GM10847 (cell line): Measurements from ENCODE around the gene GABBR2.

ENCODE experiments used
- POLR2A ChIP-seq: IDR thresholded peaks from 2 replicates; pipeline ENCODE4 v1.6.1; 2011; ENCODE audit not compliant: insufficient read length; ENCODE audit errors: extremely low read depth

GABBR2 gene

DNA sequence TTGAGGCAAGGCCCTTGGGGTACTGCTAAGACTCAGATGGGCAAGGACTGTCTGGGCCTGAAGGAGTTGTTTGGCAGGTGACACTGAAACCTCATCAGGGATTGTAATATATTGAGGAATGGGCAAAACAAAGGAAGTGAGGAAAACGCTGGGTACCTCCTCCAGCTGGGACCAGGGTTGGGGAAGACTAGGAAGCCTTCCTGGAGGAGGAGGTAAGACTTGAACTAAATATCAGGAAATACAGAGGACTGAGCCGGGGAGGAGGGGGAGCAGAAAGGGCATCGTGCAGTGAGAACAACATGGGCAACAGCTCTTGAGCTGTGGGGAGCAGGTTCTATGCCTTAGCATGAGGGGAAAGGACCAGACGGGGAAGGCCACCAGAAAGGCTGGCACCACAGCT, 144.0 kb downstream of the GABBR2 start:
- no peak for TF ChIP-seq POLR2A

DNA sequence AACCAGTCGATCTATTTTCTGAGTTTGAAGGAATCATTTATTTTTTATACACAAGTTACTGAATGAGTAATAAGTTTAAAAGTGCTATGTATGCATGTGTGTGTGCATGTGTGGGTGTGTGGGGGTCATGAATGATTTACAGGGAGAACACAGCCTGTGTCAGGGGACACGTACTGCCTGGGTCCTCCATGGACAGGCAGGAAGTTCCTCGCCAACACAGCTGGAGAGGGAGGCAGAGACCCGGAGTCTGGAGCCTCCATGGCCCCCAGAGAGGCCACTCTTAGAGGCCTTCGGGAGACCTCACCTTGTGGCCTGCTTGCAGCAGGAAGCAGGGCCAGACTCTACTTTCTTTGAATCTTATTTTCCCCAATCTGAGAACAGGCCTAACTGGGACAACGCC, 144.7 kb downstream of the GABBR2 start:
- no peak for TF ChIP-seq POLR2A

DNA sequence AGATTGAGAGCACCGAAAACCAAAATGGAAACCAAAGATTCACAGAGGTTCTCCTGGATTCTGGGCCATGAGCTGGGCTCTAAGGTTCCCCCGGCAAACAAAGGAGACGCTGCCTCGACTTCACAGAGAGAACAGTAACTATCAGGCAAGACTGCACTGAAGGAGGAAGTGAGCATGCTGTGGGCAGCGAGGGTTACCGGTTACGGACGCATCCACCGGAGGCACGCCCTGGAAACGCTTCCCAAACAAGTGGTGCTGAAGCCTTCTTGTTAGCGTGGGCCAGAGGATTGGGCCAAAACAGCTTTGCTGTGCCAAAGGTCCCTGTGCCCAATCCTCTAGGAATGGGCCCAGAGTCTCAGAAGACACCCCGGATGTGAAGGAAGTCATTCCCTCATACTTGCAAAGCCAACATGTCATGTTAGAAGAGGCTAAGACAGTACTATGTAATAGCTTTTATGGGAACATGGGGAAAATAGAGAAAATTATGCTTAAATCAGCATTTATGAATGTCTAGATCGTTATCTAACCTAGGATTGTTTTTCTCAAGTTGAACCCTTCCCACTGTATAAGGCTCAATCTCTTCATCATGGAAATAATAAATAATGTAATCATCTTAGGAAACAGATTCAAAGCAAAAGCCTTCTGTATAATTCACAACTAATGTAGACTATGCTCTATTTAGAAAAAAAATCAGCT, 145.4 kb downstream of the GABBR2 start:
- no peak for TF ChIP-seq POLR2A

DNA sequence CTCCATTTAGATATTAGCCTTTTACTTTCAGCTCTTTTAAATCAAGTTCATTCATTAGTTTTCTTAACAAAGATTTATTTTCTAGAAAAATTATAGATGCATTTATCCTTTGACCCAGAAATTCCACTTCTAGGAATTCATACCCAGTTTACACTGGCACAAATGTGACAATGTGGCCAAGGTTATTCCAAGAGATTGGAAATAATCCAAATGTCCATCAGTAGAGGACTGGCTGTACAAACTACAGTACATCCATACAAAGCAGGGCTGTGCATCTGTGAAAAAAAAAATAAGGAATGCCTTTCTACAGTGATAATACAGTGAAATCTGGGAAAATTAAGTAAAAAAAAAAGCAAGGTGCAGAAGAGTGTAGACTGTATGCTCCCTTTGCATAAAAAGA, 149.2 kb downstream of the GABBR2 start:
- TF ChIP-seq POLR2A: no peak

DNA sequence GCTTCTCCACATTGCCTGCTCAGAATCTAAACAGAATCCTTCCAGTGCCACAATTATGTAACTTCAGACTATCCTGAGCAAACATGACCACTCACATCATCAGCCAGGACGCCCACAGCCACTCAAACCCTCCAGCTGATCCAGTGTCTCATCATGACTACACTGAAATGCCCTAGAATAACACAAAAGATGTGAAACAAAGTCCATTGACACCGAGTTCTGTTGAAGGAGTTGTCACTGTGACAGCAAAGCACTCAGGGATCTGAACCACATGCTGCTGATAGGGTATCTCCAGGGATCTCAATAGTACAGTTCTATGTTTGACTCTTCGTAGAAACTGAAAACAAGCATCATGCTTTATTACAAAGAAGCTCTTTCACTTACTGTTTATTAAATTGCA, 150.2 kb downstream of the GABBR2 start:
- no peak for TF ChIP-seq POLR2A

DNA sequence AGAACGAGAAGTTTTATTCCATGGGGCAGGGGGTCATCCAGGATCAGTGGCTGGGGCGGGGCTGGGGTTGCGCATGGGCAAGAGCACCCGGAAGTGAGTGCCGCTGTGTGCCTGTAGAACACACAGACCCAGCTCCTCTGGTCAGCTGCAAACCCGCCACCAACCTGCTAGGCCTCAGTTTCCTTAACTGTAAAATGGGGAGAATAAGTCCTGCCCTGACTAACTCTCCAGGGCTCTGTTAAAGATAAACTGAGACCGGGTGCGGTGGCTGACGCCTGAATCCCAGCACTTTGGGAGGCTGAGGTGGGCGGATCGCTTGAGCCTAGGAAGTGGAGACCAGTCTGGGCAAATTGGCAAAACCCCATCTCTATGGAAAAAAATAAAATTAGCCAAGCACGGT, 152.2 kb downstream of the GABBR2 start:
- no peak for TF ChIP-seq POLR2A

DNA sequence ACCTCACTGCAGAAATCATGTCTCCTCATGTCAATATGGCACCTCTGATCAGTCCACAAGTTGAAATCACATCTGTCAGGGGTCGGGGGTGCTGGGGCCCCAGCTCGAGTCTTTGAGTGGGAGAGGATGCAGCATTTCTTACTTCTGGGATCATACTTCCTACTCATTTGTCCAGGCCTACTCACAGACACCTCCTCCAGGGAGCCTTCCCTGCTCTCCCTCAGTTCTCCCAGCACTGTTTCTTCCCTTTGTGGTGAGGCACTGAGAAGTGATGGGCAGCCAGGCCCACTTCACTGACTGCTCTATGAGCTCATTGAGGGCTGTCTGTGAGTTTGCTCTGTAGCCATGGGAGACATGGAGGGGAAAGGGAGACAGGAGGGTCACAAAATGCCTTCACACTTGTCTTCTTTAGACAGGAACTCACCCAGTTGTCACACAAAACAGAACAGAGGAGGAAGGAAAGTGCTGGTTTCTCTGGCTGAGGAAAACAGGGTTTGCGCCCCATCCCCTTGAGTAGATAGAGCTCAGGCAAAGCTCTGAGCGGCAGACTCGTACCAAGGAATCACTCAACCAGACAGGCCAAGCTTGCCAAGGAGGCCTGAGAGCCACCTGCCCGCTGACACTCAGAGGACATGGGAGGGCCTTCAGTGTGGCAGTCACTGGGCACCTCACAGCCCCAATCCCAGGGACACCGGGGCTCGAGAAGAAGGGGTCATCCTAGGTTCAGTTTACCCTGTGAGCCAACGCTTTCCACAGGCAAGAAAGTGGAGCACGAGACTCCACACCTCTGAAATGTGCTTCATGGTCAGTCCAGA, 152.9 kb downstream of the GABBR2 start:
- TF ChIP-seq POLR2A: no peak

DNA sequence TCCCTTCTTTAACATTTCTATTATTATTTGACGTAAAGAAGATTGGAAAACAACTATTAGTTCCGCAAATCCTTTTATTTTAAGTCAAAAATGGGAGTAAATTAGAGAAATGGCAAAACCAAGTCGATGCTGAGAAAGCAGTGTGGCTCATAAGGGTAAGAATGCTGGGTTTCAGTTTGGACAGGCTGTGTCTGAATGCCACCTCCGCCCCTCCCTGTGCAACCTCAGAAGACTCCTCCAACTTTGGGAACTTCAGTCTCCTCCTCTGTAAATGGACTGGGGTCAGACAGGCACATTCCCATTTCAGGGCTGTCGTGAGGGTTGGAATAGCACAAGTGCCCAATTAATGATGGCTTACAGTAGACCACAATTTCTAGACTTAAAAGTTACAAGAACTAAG, 154.0 kb downstream of the GABBR2 start:
- TF ChIP-seq POLR2A: no peak

GRCh38 chr9:98552331-98552730, 156.4 kb downstream of the GABBR2 start:
- no peak for TF ChIP-seq POLR2A

GRCh38 chr9:98551511-98552286, 157.0 kb downstream of the GABBR2 start:
- TF ChIP-seq POLR2A: no peak

DNA sequence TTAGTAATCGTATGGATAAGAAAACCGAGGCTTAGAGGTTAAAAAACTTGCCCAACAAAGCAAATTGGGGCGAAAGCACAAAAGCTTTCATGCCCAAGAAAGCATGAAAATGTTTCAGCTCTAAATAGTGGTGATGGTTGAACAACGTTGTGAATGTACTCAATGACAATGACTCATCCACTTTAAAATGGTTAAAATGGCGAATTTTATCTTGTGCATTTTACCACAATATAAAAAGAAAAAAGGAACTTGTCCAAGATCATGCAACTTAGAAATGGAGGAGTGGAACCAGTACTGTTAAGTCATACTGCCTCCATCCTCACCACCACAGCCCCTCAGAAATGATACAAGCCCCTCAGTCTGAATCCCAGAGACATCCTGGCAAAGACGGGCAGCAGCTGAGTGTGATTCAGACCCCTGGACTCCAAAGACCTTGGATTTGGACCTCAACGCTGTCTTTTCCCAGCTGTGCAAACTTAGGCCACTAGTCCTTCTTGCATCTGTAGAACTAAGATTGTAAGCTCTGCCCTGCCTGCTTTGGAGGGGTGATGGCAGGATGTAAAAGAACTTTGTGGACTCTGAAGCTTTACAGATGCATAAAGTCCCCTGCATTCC, 158.4 kb downstream of the GABBR2 start:
- no peak for TF ChIP-seq POLR2A

GRCh38 chr9:98549401-98549800, 159.3 kb downstream of the GABBR2 start:
- TF ChIP-seq POLR2A: no peak

GRCh38 chr9:98547606-98548005, 161.1 kb downstream of the GABBR2 start:
- TF ChIP-seq POLR2A: no peak

DNA sequence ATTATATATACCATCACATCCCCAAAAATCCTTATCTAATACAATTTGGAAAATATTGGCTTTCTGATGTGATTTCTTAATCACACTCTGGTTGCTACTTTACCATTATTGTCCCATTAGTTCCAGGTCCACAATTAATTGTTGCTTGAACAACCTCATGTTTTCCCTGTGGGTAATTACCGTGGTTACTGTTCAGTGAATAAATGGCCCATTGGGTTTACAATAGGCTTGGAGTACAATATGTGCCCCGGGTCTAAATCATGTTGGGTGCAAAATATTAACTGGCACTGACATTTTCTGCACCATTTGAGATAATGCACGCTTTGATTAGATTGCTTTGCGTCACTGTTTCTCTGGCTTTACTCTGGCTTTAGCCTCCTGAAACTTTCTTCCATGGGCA, 163.7 kb downstream of the GABBR2 start:
- no peak for TF ChIP-seq POLR2A

- TF ChIP-seq POLR2A: no peak
Measured at GRCh38 chr9:98541684-98542230, 167.0 kb downstream of the GABBR2 start.
